SK-N-DZ (cell line): ENCODE results near the gene CCDC88B.

Source experiments
- DNase-seq: peaks from one replicate; pipeline ENCODE4 v3.0.0-alpha.2; 2015; ENCODE audit warnings: low spot score

Gene CCDC88B

DNA sequence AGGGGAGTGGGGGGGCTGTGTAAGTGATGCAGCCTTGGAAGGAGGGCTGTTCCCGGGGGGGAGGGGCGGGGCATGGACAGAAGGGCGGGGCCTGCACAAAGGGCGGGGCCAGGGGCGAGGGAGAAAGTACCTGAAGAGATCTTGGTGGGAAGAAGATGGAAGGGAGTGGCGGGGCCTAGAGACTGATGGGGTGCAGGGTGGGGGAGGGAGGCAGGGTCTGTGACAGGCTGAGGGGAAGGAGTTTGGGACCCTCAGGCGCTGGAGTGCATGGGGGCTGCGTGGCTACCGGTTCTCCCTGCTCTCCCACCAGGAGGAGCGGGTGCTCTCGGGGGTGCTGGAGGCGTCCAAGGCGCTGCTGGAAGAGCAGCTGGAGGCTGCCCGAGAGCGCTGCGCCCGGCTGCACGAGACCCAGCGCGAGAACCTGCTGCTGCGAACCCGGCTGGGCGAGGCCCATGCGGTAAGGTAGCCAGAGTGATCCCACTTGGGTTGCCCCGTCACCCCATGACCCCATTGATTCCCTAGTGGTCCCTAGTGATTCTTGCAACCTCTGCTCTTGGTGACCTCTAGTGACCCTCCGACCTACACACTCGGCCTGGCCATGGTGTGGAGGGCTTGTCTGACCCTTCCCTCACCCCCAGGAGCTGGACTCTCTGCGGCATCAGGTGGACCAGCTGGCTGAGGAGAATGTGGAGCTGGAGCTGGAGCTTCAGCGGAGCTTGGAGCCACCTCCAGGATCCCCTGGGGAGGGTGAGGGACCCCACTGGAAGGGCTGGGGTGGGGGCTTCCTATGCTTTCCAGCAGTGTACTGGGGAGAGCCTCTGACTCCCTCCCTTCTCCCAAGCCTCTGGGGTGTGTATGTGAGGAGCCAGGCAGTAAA is 3.1 kb downstream of the CCDC88B start:
- no peak for DNase-seq

DNA sequence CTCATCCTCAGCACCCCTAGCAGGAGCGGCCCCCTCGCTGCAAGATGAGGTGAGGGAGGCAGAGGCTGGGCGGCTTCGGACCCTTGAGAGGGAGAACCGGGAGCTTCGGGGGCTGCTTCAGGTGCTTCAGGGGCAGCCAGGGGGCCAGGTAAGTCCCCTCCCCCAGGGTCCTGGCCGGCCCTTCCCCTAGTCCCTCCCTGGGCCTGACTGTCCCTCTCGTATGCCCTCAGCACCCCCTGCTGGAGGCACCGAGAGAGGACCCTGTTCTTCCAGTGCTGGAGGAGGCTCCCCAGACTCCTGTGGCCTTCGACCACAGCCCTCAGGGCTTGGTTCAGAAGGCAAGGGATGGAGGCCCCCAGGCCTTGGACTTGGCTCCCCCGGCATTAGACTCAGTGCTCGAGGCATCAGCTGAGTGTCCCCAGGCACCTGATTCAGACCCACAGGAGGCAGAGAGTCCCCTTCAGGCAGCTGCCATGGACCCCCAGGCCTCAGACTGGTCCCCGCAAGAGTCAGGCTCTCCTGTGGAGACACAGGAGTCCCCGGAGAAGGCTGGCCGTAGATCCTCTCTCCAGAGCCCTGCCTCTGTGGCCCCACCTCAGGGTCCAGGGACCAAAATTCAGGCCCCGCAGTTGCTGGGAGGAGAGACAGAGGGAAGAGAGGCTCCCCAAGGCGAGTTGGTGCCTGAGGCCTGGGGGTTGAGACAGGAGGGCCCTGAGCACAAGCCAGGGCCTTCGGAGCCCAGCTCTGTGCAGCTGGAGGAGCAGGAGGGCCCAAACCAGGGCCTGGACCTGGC is 4.0 kb downstream of the CCDC88B start:
- no peak for DNase-seq

DNA sequence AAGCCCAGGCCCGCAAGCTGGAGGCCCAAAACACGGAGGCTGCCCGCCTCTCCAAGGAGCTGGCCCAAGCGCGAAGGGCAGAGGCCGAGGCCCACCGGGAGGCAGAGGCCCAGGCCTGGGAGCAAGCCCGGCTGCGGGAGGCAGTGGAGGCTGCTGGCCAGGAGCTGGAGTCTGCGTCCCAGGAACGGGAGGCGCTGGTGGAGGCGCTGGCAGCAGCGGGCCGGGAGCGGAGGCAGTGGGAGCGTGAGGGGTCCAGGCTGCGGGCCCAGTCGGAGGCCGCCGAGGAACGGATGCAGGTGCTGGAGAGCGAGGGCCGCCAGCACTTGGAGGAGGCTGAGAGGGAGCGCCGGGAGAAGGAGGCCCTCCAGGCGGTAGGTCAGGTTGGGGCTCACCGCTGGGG is 4.8 kb downstream of the CCDC88B start:
- DNase-seq: no peak

DNA sequence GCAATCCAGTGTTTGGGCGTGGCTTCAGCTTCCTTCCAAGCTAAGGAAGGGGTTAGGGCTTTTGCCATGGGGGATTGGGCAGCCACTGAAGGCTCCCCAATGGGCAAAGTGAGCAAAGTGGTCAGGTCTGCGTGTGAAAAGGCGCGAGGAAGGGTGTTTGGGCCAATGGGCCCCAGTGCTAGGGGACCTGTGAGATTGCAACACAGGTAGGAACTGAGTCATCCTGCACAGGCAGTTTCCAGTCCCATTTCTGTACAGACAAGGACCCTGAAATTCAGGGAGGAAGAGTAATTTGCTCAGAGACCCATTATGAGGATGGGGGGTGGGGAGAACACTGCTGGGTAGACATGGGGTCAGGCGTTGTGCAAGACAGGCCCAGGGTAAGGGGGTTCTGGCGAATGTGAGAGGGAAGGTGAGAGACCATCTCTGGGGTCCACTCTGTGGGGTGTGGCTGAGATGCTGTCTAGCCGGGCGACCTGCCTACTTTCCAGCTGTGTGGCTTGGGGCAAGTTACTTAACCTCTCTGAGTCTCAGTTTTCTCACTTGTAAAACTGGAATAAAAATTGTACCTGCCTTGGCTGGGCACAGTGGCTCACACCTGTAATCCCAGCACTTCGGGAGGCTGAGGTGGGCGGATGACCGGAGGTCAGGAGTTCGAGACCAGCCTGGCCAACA is 7.3 kb downstream of the CCDC88B start:
- no peak for DNase-seq

DNA sequence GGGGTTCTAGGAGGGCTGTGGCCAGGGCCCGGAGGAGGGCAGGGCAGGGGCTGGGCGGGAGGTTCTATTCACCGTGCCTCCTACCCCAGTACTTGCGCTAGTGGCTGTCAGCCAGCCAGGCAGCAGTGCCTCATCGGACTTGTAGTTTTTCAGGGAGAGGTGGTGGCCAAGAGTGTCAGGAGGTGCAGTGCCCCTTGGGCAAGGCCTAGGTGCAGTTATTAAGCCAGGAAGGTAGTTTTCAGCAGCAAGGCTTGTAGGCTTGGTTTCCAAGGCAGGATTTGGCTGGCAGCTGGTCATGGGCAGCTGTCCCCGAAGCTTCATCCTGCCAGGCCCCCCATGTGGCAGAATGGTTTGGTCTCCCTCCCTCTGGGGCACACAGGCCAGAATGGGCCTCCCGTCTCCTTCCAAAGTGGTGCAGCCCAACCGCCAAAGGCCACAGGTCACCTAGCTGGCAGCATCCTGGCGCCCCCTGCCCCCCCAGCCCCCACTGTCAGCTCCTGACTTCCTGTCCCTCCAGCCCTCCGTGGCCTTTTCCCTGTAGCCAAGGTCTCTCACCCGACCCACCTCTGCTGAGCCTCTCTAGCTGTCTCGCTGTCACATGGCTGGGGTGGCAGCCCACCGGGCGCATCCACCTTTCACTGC is 8.5 kb downstream of the CCDC88B start:
- DNase-seq: no peak

DNA sequence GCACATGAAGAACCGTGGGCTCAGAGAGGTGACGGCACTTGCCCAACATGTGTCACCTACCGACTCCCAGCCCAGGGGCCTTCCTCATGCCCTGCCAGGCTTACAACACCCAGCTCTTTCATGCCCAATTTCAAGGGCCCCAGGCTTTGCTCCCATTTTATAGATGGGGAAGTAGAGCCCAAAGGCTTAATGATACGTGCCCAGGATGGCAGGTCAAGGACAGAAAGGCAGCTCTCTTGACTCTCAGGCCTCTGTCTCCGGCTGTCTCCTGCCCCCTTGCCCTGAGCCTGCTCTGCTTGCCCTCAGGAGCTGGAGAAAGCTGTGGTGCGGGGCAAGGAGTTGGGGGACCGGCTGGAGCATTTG is 9.0 kb downstream of the CCDC88B start:
- no peak for DNase-seq

DNA sequence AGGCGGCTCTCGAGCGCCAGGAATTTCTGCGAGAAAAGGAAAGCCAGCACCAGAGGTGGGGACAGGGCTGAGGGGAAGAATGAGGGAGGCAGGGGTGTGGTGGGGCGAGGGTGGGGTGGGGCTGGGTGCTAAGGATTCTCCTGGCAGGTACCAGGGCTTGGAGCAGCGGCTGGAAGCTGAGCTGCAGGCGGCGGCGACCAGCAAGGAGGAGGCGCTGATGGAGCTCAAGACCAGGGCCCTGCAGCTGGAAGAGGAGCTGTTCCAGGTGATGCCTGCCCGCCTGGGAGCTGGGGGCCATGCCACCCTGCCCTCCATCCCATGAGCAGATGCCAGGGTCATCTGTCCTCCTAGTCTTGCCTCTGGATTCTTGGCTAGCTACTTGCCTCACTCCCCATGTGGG is 9.4 kb downstream of the CCDC88B start:
- no peak for DNase-seq

DNA sequence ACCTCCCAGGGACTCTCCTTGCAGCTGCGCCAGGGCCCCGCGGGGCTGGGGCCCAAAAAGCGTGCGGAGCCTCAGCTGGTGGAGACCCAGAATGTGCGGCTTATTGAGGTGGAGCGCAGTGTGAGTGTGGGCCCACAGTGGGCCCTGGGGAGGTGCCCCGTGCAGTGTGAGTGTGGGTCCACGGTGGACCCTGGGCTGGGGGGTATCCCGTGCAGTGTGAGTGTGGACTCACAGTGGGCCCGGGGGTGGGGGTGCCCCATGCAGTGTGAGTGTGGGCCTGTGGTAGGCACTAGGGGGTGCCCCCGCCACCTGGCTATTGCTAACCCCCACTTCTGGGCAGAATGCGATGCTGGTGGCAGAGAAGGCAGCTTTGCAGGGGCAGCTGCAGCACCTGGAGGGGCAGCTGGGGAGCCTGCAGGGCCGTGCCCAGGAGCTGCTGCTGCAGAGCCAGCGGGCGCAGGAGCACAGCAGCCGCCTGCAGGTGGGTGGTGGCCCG is 11.2 kb downstream of the CCDC88B start:
- no peak for DNase-seq

DNA sequence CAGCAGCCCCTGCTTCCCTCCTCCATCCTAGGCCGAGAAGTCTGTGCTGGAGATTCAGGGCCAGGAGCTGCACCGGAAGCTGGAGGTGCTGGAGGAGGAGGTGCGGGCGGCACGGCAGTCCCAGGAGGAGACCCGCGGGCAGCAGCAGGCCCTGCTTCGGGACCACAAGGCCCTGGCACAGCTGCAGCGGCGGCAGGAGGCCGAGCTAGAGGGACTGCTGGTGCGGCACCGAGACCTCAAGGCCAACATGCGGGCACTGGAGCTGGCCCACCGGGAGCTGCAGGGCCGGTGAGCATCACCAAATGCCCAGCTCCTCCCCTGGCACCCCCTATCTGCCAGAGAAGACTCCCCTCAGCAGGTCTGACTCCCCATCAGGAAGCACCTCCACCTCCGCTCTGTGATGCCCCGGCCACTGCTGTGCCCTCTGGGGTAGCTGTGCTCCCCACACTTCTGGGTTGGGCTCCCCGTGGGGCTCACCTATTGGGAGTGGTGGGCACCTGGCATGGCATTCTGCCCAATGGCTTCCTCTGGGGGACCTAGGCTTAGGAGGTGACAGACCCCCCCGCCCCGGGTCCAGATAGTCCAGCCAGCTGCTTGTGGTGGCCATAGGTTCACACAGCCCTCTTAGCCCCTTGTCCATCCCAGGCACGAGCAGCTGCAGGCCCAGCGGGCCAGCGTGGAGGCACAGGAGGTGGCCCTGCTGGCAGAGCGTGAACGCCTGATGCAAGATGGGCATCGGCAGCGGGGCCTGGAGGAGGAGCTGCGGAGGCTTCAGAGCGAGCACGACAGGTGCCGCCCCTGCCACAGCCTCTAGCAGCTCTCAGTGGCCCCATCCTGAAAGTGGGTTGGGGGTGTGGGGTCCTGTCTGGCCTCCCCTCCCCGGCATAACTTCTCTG is 12.3 kb downstream of the CCDC88B start:
- DNase-seq: no peak

DNA sequence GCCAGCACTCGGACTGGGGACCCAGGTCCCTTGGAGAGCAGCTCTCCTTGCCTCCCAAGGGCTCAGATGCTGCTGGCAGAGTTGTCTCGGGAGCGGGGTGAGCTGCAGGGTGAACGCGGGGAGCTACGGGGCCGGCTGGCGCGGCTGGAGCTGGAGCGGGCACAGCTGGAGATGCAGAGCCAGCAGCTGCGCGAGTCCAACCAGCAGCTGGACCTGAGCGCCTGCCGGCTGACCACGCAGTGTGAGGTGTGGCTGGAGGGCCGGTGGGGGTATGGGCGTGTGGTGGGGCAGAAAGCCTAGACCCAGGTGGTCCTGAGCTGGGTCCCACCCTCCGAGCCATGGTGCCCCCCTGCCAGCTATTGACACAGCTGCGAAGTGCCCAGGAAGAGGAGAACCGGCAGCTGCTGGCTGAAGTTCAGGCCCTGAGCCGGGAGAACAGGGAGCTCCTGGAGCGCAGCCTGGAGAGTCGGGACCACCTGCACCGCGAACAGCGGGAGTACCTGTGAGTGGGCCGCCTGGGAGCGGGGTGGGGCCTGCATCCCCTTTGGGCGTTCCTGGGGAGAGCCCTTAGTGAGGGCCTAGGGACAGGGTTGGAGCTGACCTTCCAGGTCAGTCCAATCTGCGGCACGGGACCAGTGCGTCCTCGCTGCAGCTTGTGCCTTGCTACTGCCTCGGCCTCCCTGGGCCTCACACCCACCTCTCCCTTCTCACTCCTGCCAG is 13.2 kb downstream of the CCDC88B start:
- no peak for DNase-seq

DNA sequence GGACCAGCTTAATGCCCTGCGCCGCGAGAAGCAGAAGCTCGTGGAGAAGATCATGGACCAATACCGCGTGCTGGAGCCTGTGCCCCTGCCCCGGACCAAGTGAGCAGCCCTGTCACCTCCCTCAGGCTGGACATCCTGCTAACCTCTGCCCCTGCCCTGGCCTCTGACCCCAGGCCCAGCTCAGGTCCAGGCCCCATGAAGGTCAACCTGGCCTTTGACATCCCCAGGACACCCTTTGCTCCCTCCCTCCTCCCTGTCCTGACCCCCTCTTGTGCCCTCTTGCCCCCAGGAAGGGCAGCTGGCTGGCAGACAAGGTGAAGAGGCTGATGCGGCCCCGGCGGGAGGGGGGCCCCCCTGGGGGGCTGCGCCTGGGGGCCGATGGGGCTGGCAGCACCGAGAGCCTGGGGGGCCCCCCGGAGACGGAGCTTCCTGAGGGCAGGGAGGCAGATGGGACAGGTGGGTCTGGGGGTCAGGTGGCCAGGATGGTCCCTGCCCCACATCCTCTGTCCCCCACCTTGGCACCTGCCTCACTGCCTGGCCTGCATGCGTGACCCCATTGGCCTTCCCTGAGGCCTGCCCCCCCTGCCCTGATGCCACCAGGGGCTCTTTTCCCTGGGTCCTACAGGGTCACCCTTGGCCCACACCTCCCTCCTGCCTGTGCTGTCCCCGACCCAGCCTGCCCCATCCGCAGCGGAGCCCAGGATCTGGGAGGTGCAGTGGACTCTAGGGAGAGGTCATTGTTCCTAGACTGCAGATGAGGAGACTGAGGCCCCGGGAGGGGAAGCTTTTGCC is 13.9 kb downstream of the CCDC88B start:
- DNase-seq: no peak

DNA sequence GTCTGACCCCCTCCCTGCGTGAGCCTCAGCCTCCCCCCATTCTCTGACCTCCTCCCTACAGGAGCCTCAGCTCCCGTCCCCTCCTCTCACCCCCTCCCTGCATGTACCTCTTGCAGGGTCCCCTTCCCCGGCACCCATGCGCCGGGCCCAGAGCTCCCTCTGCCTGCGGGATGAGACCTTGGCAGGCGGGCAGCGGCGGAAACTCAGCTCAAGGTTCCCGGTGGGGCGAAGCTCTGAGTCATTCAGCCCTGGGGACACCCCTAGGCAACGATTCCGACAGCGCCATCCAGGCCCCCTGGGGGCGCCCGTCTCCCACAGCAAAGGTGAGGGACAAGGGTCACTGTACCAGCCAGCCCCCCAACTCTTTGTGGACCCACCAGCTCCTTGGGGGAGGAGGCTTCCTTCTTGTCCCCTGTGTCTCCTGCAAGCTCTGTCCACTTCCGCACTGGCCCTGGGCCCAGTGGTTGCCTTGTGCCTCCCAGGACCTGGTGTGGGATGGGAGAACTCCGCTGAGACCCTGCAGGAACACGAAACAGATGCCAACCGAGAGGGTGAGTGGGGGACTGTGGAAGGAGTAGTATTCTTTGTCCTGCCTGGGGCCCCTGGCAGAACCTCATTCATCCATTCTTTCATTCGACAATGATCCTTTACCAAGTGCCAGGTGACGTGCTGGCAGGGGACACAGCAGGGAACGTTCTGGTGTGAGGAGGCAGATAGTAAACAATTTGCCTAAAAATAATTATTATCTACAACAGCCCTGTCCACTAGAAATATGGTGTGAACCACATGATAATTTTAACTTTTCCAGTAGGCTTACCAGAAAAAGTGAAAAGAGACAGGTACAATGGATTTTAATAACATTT is 15.3 kb downstream of the CCDC88B start:
- peak; percentile 74 for DNase-seq

DNA sequence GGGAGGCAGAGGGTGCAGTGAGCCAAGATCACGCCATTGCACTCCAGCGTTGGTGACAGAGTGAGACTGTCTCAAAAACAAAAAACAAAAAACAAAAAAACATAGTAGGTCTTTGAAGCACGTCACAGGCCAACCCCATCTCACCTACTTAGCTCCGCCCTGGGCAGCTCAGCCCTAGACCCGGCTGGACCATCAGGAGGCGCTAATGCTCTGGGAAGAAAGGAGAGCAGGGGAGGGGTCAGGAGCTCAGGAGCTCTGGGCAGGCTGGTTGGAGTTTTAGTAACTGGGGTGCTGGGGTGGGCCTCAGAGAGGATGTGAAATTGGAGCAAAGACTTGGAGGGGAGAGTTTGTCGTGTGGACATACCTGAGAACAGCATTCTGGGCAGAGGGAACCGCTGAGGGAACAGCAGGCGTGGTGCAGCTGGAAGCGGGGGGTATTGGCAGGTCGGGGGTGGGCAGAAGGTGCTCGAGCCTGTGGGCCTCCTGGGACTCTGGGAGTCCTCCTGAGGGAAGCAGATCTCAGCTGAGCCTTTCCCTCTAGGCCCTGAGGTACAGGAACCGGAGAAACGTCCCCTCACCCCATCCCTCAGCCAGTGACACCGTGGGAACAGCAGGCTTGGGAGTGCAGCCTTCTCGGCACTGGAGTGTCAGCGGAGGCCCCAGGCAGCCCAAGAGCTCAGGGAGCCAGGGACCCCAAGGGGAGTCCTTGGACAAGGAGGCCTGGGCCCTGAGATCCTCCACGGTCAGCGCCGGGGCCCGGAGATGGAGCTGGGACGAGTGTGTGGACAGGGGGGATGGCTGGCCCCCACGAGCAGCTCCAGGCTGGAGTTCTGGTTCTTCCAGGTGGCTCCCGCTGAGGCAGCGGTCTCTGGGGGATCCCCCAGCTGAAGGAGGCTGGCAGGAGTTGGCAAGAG is 16.8 kb downstream of the CCDC88B start:
- peak; percentile 73 for DNase-seq

DNA sequence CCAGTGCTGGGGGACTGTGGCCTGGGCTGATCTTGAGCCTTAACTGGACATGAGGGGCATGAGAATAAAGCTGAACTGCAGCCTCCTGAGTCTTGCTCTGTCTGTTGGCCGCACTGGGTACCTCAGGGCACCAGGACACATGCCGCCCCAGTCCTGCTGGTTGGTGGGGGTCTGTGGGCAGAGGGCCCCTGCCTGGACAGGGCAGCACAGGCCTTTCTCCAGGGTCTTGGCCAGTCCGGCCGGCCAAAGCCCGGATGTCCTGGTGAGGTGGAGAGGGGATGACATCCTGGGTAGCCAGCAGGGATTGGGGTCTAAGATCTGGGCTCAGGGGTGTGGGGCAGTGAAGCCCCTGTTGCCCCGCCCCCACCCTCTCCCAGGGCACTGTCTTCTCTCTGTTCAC is 17.4 kb downstream of the CCDC88B start:
- DNase-seq: no peak

DNA sequence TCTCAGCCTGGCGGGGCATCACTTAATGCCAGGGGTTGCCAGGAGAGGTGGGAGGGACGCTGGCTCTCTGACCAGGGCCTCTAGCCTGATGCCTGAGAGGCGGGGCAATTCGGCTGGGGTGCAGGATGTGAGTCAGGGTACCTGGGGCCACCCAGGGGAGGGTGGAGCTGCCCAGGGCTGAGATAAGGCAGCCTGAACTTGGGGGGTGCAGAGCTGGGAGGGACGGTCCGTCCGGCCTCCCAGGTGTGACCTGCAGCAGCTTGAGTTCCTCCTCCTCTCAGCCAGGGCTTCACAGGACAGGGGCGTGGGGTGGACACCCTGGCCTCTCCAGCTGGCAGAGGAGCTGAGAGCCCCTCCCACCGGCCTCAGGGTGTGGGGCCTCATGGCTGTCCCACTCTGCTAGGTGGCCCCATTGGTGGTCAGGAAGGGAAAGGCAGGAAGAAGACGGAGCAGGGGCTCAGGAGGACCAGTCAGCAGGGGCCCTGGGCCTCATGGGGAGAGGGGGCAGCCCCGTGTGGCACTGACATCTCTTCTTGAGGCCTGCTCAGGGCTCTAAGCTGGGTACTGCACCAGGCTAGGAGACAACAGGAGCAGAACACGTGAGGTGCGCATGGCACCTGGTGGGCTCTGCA is 18.0 kb downstream of the CCDC88B start:
- no peak for DNase-seq

DNA sequence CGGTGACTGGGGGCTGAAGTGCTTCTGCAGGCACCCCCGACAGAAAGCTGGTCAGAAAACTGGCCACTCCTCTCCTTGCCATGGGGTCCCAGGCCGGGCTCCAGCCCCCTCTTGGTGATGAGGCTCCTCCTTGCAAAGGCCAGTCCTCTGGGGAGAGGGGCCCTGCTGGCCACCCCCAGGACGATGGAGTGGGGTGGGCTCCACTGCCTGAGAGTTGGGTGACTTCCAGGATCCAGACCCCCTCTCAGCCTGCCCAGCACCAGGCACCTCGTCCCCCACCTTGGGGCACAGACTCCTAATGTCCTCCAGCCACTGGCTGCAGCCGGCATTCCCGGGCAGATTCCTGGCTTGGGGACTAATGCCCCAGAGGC is 18.5 kb downstream of the CCDC88B start:
- no peak for DNase-seq
